ENCODE data around the gene DDX52.

- TF ChIP-seq FOXK2 (IDR thresholded peaks at IDR 0.05) (no peak), BHLHE40 (IDR thresholded peaks at IDR 0.05; ENCODE audit: borderline replicate concordance) (no peak), NFRKB (IDR thresholded peaks at IDR 0.05) (no peak), CTBP1 (IDR thresholded peaks at IDR 0.05; ENCODE audit: borderline replicate concordance) (no peak), FOXA1 (IDR thresholded peaks at IDR 0.05) (no peak), TARDBP (IDR thresholded peaks at IDR 0.05) (no peak), L3MBTL2 (conservative IDR thresholded peaks at IDR 0.05) (no peak)
These were observed 76.1 kb downstream of the DDX52 start for GRCh38 chr17:37567137-37567536.

Data from HEK293T (cell line).